Mucosa of stomach (tissue), 1 donor: Measurements from ENCODE around the gene LRRN4CL.

Experiments
- H3K27me3 ChIP-seq: one replicate; pipeline ENCODE4 v1.7.0; 2013; ENCODE audit warnings: mild to moderate bottlenecking, low read length; ENCODE audit not compliant: control insufficient read depth, insufficient read depth
- H3K36me3 ChIP-seq: one replicate; pipeline ENCODE4 v1.7.0; 2013; ENCODE audit warnings: low read length; ENCODE audit not compliant: control insufficient read depth, insufficient read depth
- H3K4me1 ChIP-seq: one replicate; pipeline ENCODE4 v1.7.0; 2013; ENCODE audit warnings: mild to moderate bottlenecking, low read length; ENCODE audit not compliant: control insufficient read depth, insufficient read depth
- H3K4me3 ChIP-seq: one replicate; pipeline ENCODE4 v1.7.0; 2013; ENCODE audit warnings: low read length
- H3K9ac ChIP-seq: one replicate; pipeline ENCODE4 v1.7.0; 2013; ENCODE audit warnings: mild to moderate bottlenecking, low read length, moderate library complexity
- H3K9me3 ChIP-seq: one replicate; pipeline ENCODE4 v1.7.0; 2013; ENCODE audit warnings: mild to moderate bottlenecking, low read length, moderate library complexity; ENCODE audit not compliant: control insufficient read depth
- donor health status: Pancreatic carcinoma.

The LRRN4CL gene

DNA sequence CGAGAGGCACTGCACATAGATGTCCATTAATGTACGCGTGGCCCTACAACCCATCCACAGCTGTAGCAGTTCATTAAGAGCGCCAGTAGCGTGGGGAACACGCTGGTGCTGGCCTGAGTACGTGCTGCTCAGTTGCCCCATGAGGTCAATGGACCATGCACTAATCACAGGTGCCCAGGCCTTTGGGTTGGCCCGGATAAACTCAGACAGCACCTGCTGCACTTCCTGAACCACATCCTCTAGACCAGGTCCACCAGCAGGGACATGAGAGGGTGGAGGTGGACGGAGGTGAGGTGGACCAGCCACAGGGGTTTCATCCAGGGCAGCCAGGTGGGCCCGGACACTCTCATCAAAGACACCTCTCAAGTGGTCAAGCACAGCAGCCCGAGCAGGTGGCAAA, 39.8 kb downstream of the LRRN4CL start:
- no peak overlapping the region for H3K4me3 ChIP-seq
- no peak overlapping the region for H3K9ac ChIP-seq
- no peaks in the 10 kb centered on the region for H3K9me3 ChIP-seq
- H3K36me3 ChIP-seq = peaks cover 17% of the 10 kb centered on the region
- H3K27me3 ChIP-seq = no peaks in the 10 kb centered on the region
- peaks cover 25% of the 10 kb centered on the region for H3K4me1 ChIP-seq

DNA sequence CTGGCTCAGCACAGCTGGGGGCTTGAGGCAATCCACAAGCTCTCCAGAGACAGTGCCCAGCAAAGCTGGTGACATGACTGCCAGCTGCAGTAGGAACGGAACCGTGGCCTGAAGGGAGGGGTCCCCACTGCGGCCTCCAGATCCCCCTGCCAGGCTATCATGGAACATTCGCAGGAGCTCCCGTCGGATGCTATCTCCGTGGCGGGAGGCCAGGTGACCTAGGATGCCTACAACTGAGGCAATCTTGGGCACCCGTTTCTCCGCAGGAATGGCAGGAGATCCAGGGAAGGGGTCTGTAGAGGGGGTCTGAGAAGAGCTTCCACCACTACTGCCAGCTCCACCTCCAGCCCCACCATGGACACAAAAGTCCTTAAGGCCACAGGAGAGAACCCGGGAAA, 40.4 kb downstream of the LRRN4CL start:
- Histone ChIP-seq H3K9me3 (no peaks in the 10 kb centered on the region), H3K9ac (no peak overlapping the region), H3K4me1 (peaks cover 25% of the 10 kb centered on the region), H3K4me3 (no peak overlapping the region), H3K36me3 (peaks cover 17% of the 10 kb centered on the region), H3K27me3 (no peaks in the 10 kb centered on the region)

DNA sequence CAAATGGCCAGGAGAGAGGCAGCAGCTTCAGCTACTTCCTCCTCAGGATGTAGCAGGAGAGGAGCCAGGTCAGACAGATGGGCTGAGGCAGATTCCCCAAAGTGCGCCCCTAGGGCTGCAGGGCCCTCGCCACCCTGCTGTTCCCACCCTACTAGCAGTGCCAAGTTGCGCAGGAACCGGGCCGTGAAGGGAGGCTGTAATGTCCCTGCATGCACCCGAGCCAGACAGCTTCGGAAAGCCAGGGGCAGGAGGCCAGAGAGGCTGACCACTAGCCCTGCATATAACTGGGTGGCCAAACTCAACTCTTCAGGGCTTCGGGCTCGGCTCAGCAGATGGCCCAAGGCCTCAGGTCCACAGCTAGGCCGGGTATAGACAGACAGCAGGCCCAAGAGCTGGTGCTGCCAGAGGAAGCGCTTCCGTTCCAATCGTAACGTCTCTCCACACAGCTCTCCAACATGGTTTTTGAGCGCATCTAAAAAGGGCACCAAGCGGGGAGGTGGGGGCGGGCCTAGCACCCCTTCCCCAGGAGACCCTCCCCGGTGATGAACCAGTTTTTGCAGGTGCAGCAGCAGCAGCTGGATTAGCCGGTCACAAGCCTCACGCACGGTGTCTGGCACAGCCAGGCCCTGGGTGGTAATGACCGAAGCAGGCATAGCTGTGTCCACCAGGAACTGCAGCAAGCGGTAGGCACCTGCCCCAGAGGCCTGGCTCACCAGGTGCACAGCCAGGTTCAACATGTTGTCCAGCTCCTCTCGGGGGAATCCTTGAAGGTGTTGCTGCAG, 41.0 kb downstream of the LRRN4CL start:
- Histone ChIP-seq H3K4me3 (no peak overlapping the region), H3K27me3 (no peaks in the 10 kb centered on the region), H3K9ac (no peak overlapping the region), H3K36me3 (peaks cover 17% of the 10 kb centered on the region), H3K9me3 (no peaks in the 10 kb centered on the region), H3K4me1 (peaks cover 25% of the 10 kb centered on the region)

DNA sequence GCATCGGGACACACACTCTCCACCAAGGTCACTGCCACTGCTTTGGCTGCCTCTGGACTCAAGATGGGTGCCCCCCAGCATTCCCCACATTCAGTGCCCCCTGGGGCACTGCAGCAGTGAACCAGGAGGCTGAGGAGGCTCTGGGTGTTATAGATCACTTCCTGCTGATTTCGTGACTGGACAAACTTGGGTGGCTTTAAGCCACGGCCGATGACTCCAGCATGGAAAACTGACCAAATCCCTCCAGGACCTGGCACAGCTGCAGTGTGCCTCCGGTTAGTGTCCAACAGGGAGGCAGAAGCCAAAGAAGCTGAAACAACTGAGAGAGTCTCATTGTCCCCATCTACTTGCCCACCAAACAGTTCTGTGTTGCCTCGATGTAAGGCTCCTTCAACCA, 41.7 kb downstream of the LRRN4CL start:
- Histone ChIP-seq H3K4me1 (peaks cover 25% of the 10 kb centered on the region), H3K9me3 (no peaks in the 10 kb centered on the region), H3K27me3 (no peaks in the 10 kb centered on the region), H3K4me3 (no peak overlapping the region), H3K9ac (no peak overlapping the region), H3K36me3 (peaks cover 17% of the 10 kb centered on the region)

DNA sequence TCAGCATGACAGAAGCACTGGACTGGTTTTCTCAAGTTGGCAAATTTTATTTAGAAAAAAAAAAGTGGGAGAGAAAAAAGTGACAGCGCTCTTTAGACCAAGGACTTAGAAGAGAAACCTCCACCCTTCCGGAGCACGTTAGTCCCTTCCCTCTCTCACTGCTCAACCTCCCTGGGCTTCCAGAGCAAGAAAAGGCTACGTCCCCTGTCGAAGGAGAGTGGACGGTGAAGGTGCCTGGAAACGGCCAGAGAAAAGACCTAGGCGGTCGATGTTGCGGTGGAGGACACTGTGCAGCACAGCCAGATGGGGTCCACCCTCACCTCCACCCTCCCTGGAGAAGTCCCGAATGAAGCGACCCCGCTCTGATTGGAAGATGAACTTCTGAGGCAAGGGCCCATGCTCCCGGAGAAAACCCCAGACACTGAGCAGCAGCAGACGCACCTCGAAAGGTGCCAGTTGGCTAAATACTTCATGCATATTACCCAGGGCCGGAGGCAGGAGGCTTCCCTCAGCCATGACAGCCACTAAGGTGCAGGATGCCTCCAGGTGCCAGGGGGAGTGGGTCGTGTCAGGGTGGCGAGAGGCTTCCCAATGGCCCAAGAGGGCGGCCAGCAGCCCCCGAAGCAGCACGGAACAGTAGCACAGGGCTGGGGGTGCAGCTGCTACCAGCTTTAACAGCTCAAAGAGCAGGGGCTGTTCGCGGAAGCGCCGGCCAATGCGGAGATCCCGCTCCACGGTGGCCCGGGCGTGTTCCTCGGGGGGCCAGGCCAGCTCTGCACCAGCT, 42.3 kb downstream of the LRRN4CL start:
- Histone ChIP-seq H3K36me3 (peaks cover 17% of the 10 kb centered on the region), H3K9ac (peak overlapping the region; percentile 22), H3K9me3 (no peaks in the 10 kb centered on the region), H3K4me3 (no peak overlapping the region), H3K4me1 (peaks cover 21% of the 10 kb centered on the region), H3K27me3 (no peaks in the 10 kb centered on the region)

DNA sequence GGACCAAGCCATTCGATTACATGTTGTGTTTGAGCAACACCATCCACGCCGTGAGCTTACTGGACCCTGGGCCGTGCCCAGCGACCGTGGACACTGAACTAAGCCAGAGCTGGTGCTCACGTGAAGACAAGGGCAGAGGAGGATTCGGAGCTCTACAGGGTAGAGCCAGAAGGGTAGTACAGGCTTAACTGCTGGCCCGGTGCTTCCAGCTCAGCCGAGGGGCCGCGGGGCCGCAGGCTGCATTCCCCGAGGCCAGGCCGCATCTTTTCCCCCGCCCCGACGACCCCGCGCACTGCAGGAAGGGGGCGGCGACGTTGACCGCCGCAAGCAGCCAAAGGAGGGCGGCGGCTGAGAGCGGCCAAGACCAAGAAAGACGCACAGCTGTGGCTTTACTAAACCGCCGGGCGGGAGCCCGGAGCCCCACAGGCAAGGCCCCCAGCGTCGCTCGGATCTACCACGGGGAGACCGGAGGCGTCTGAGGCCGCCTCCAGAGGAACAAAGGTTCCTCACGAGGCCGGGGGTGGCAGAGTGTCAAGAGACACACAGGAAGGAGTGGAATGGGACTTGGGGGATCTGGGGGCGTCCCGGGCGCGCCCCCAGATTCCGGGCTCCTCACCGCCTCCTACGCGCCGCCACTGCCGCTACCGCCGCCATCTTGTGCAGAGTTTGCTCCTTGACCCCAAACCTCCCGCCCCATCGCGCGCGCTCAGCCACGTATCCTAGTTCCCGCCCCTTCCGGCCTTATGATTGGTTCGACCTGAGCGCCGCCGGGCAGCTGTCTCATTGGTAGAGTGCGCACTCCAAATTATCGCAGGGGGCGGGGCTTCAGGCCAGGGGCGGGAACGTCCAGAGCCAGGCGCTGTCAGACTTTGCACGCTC, 43.1 kb downstream of the LRRN4CL start, which contains the start of gene GANAB:
TSS of gene GANAB (minus strand) at position 668 of the 879 bp plus-strand sequence. CDS start at position 654, 14 bp downstream.
- Histone ChIP-seq H3K27me3 (no peaks in the 10 kb centered on the region), H3K9ac (peak within 1 kb of the TSS; percentile 69), H3K4me3 (peak within 1 kb of the TSS; percentile 60), H3K4me1 (peaks cover 13% of the 10 kb centered on the region), H3K9me3 (no peaks in the 10 kb centered on the region), H3K36me3 (peaks cover 17% of the 10 kb centered on the region)

DNA sequence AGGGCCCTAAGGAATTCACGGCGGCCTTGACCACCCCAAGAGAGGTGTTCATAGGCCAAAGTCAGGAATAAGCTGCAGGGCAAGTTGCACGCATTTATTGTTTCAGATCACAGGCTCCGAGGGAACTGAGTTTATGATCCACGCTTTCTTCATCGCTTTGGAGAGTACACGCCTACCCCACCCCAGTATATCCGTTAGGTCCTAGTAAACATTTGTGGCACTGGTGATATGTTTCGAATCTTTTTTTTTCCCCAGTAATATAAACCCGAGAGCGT, 43.7 kb downstream of the LRRN4CL start:
- H3K9me3 ChIP-seq = no peaks in the 10 kb centered on the region
- H3K4me3 ChIP-seq = peak overlapping the region; percentile 60
- H3K4me1 ChIP-seq = peaks cover 13% of the 10 kb centered on the region
- no peaks in the 10 kb centered on the region for H3K27me3 ChIP-seq
- H3K36me3 ChIP-seq = peaks cover 17% of the 10 kb centered on the region
- peak overlapping the region; percentile 69 for H3K9ac ChIP-seq

DNA sequence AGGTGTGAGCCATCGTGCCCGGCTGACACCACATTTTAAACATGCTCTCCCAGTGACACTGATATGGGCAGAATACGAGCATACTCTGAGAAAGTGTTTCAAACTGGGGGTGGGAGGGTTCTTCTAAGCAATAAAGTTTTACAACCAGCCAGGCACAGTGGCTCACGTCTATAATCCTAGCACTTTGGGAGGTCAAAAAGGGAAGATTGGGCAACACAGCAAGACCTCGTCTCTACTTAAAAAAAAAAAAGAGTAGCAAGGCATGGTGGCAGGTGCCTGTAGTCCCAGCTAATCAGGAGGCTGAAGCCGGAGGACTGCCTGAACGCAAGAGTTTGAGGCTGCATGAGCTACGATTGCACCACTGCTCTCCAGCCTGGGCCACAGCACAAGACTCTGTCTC, 45.1 kb downstream of the LRRN4CL start:
- Histone ChIP-seq H3K9ac (no peak overlapping the region), H3K4me1 (peaks cover 13% of the 10 kb centered on the region), H3K27me3 (no peaks in the 10 kb centered on the region), H3K4me3 (no peak overlapping the region), H3K36me3 (peaks cover 14% of the 10 kb centered on the region), H3K9me3 (no peaks in the 10 kb centered on the region)
